PC-9 (cell line): ENCODE measurements around the gene VOPP1.

Source experiments
- EZH2 ChIP-seq: fragments of 200-600 bp; sonication (generic); IDR thresholded peaks from 2 replicates; pipeline ENCODE4 v1.8.0; 2017; ENCODE audit warnings: antibody characterized with exemption, low read depth
- TF ChIP-seq, protein P1 (sequence below): fragments of 200-600 bp; sonication (generic); conservative IDR thresholded peaks from 2 replicates; pipeline ENCODE4 v1.6.1; 2017; ENCODE audit warnings: mixed run types, antibody characterized with exemption, mild to moderate bottlenecking, moderate library complexity

DNA sequence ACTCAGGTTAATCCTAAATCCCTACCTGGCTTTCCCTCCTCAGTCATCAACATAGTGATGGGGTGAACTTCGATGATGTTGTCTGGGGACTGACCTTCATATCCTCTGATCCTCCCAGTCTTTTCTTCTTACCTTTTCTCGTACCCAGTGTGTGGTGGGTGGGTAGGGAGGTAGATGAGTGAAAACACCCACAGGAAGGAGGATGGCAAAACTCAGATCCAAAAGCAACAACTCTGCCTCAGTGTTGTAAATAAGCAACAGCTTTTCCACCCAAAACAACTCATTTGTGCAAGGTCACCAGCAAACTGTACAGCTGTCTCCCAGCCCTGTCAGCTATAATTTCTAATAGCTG, 38.6 kb downstream of the VOPP1 start:
- TF ChIP-seq, protein P1, sequence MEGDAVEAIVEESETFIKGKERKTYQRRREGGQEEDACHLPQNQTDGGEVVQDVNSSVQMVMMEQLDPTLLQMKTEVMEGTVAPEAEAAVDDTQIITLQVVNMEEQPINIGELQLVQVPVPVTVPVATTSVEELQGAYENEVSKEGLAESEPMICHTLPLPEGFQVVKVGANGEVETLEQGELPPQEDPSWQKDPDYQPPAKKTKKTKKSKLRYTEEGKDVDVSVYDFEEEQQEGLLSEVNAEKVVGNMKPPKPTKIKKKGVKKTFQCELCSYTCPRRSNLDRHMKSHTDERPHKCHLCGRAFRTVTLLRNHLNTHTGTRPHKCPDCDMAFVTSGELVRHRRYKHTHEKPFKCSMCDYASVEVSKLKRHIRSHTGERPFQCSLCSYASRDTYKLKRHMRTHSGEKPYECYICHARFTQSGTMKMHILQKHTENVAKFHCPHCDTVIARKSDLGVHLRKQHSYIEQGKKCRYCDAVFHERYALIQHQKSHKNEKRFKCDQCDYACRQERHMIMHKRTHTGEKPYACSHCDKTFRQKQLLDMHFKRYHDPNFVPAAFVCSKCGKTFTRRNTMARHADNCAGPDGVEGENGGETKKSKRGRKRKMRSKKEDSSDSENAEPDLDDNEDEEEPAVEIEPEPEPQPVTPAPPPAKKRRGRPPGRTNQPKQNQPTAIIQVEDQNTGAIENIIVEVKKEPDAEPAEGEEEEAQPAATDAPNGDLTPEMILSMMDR = 0 out of 2 replicates have a peak, but pooled peaks have one; percentile 22
- no peak for TF ChIP-seq EZH2
